DND-41 (cell line): Measurements from ENCODE around the gene OTOGL.
"Not testable (repeated sequence)": the region's sequence is repeated elsewhere in the genome, so short reads cannot be mapped to it uniquely, and the experiment has no call there.

Experiments
- ATAC-seq: fragments of 200-7000 bp; cut with Tn5 transposase; 3 replicates; pipeline ENCODE4 v1.9.1; 2021; ENCODE audit warnings: low read depth; ENCODE audit not compliant: insufficient read depth
- DNase-seq: peaks from one replicate; pipeline ENCODE4 v3.0.0-alpha.2; 2020
- H2AFZ ChIP-seq: 2 replicates; pipeline ENCODE4 v1.6.0; 2012; ENCODE audit warnings: low read depth, low read length
- H3K27ac ChIP-seq: 2 replicates; pipeline ENCODE4 v1.5.1; 2012; ENCODE audit warnings: low read length, inconsistent platforms
- H3K27me3 ChIP-seq: fragments of 200-600 bp; sonication (generic); 2 replicates; pipeline ENCODE4 v1.6.0; 2012; ENCODE audit warnings: low read length, mild to moderate bottlenecking, inconsistent platforms; ENCODE audit not compliant: insufficient read depth, poor library complexity
- H3K36me3 ChIP-seq: 2 replicates; pipeline ENCODE4 v1.5.1; 2012; ENCODE audit warnings: low read length, inconsistent platforms; ENCODE audit not compliant: insufficient read depth
- H3K4me1 ChIP-seq: 2 replicates; pipeline ENCODE4 v1.5.1; 2012; ENCODE audit warnings: mild to moderate bottlenecking, low read length; ENCODE audit not compliant: insufficient read depth
- H3K4me2 ChIP-seq: 2 replicates; pipeline ENCODE4 v1.6.0; 2012; ENCODE audit warnings: mild to moderate bottlenecking, moderate library complexity, low read length, inconsistent platforms; ENCODE audit not compliant: insufficient read depth
- H3K4me3 ChIP-seq, 2 experiments: fragments of 200-600 bp in 1 of 2; shearing (Covaris generic) in 1 of 2; 2 replicates each; pipeline ENCODE4 v1.5.1; 2012 to 2016; ENCODE audit warnings: inconsistent platforms in 2 of 2, low read length in 2 of 2, mild to moderate bottlenecking in 2 of 2, low read depth in 1 of 2, moderate library complexity in 1 of 2
- H3K79me2 ChIP-seq: 2 replicates; pipeline ENCODE4 v1.6.0; 2012; ENCODE audit warnings: low read length, inconsistent platforms; ENCODE audit not compliant: insufficient read depth
- H3K9ac ChIP-seq: 2 replicates; pipeline ENCODE4 v1.6.0; 2012; ENCODE audit warnings: low read depth, mild to moderate bottlenecking, inconsistent platforms, low read length, moderate library complexity
- H3K9me3 ChIP-seq: 2 replicates; pipeline ENCODE4 v1.5.1; 2012; ENCODE audit warnings: low read length, moderate library complexity, mild to moderate bottlenecking, inconsistent platforms; ENCODE audit not compliant: insufficient read depth, severe bottlenecking
- H4K20me1 ChIP-seq: 2 replicates; pipeline ENCODE4 v1.6.0; 2012; ENCODE audit warnings: low read length; ENCODE audit not compliant: insufficient read depth
- EZH2 ChIP-seq: IDR thresholded peaks from 3 replicates; pipeline ENCODE4 v1.6.1; 2012; ENCODE audit warnings: borderline replicate concordance, low read depth, mild to moderate bottlenecking, moderate library complexity, low read length, inconsistent platforms; ENCODE audit not compliant: severe bottlenecking
- TF ChIP-seq, protein P1 (sequence below): IDR thresholded peaks from 2 replicates; pipeline ENCODE4 v1.5.1; 2012; ENCODE audit warnings: borderline replicate concordance, low read length, moderate library complexity, mild to moderate bottlenecking; ENCODE audit not compliant: poor library complexity, severe bottlenecking; ENCODE audit errors: extremely low read depth

The OTOGL gene

DNA sequence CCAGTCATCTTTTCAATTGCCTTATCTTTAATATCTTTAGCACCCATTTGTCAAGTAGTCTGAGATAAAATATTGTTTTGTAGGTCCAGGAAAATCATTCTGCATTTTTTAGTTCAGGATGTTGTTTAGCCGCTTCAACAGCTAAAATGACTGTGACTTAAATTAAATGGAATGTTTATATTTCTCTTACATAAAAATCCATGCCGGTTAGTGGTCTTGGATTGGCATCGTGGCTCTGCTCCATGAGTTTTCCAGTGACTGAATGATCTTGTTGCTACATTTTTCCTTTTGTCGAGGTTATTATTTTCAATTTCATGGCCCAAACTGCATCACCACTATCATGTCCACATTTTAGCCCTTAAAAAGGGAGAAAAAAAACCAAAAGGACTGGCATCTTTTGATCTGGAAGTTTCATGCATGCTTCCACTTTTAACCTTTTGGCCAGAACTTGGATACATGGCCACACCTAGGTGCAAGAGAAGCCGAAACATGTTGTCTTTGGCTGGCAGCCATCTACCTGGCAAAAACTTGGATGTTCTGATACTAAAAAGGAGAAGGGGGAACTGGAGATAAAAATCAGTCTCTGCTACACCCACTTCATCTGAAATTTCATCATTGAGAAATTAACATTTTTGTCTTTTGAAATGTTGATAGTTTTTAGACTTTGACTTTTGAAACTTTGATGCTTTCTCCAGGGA lies 142.4 kb downstream of the OTOGL start:
- Histone ChIP-seq H3K4me1 (no peaks in the 10 kb centered on the region), H3K4me2 (no peak overlapping the region), H3K4me3 (no peak overlapping the region), H3K27me3 (no peaks in the 10 kb centered on the region), H3K9me3 (no peaks in the 10 kb centered on the region), H3K79me2 (no peaks in the 10 kb centered on the region), H3K27ac (no peak overlapping the region), H3K36me3 (no peaks in the 10 kb centered on the region), H2AFZ (no peak overlapping the region), H3K9ac (no peak overlapping the region), H4K20me1 (no peaks in the 10 kb centered on the region)
- TF ChIP-seq, protein P1, sequence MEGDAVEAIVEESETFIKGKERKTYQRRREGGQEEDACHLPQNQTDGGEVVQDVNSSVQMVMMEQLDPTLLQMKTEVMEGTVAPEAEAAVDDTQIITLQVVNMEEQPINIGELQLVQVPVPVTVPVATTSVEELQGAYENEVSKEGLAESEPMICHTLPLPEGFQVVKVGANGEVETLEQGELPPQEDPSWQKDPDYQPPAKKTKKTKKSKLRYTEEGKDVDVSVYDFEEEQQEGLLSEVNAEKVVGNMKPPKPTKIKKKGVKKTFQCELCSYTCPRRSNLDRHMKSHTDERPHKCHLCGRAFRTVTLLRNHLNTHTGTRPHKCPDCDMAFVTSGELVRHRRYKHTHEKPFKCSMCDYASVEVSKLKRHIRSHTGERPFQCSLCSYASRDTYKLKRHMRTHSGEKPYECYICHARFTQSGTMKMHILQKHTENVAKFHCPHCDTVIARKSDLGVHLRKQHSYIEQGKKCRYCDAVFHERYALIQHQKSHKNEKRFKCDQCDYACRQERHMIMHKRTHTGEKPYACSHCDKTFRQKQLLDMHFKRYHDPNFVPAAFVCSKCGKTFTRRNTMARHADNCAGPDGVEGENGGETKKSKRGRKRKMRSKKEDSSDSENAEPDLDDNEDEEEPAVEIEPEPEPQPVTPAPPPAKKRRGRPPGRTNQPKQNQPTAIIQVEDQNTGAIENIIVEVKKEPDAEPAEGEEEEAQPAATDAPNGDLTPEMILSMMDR: no peak
- TF ChIP-seq EZH2: no peak
- DNase-seq (no peak), ATAC-seq (no peak)

DNA sequence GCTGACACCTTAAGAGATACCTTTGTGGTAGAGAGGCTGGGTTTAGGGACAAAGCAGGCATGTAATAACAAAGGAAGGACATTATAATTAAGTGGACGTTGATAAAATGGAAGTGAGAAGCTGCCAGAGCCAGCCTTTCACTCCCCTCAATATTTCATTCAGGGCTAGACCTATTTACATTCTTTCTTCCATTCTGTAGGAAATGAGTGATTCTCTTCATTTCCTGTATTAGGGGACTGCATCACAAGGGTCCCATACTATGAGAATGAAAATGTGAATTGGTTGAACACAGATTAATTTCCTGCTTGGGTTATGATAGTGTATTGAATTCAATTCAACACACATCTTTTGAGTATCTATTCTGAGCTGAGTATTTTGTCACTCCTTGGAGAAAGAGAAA lies 143.0 kb downstream of the OTOGL start:
- Histone ChIP-seq H3K79me2 (no peaks in the 10 kb centered on the region), H3K9ac (no peak overlapping the region), H3K4me3 (no peak overlapping the region), H3K9me3 (no peaks in the 10 kb centered on the region), H3K36me3 (no peaks in the 10 kb centered on the region), H4K20me1 (no peaks in the 10 kb centered on the region), H3K4me2 (no peak overlapping the region), H2AFZ (no peak overlapping the region), H3K27me3 (no peaks in the 10 kb centered on the region), H3K27ac (no peak overlapping the region), H3K4me1 (no peaks in the 10 kb centered on the region)
- ATAC-seq (no peak), DNase-seq (no peak)
- TF ChIP-seq, protein P1: no peak
- no peak for TF ChIP-seq EZH2

DNA sequence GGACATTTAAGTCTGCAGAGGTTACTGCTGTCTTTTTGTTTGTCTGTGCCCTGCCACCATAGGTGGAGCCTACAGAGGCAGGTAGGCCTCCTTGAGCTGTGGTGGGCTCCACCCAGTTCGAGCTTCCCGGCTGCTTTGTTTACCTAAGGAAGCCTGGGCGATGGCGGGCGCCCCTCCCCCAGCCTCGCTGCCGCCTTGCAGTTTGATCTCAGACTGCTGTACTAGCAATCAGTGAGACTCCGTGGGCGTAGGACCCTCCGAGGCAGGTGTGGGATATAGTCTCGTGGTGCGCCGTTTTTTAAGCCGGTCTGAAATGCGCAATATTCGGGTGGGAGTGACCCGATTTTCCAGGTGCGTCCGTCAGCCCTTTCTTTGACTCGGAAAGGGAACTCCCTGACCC lies 150.2 kb downstream of the OTOGL start:
- not testable (repeated sequence) for ATAC-seq, H2AFZ ChIP-seq, H3K27me3 ChIP-seq, H3K9ac ChIP-seq, H3K9me3 ChIP-seq, H3K36me3 ChIP-seq, H3K79me2 ChIP-seq, H3K4me1 ChIP-seq, H3K4me2 ChIP-seq, DNase-seq, H4K20me1 ChIP-seq, H3K27ac ChIP-seq, H3K4me3 ChIP-seq

DNA sequence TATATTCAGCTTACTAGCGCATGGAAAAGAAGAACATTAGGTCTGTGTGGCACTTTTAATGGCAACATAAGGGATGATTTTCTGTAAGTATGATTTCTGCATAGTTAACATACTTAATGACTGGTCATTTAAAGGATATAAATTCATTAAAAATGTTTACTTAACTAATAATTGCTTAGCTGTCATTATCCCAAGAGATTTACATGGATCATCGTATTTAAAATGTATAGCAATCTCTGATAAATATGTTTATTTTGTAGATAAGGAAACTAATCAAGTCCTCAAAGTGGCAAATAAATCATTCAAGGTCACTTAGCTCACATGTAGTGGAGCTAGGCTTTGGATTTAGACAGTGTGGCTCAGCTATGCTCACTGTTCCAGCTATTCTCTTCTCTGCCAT lies 158.6 kb downstream of the OTOGL start:
- TF ChIP-seq, protein P1: no peak
- no peak for TF ChIP-seq EZH2
- Histone ChIP-seq H3K4me1 (no peaks in the 10 kb centered on the region), H3K4me3 (no peak overlapping the region), H2AFZ (no peak overlapping the region), H3K4me2 (no peak overlapping the region), H4K20me1 (no peaks in the 10 kb centered on the region), H3K79me2 (no peaks in the 10 kb centered on the region), H3K36me3 (no peaks in the 10 kb centered on the region), H3K27me3 (no peaks in the 10 kb centered on the region), H3K9ac (no peak overlapping the region), H3K9me3 (no peaks in the 10 kb centered on the region), H3K27ac (no peak overlapping the region)
- ATAC-seq: no peak
- no peak for DNase-seq
